Pancreas (tissue), 10 donors: Measurements from ENCODE around the gene RASGRP2. TPM values are rescaled to one million over a fixed set of nuclear protein-coding genes. Genes with fewer than 3 reads are reported as not detected.
A peak's percentile ranks its signal among the peaks of the same experiment; 100 is the strongest.

ENCODE experiments used
- ATAC-seq, 4 donors: fragments of 200-7000 bp; cut with Tn5 transposase; one replicate each; pipeline versions ENCODE4 v1.8.0 to v1.9.1; 2020; ENCODE audit warnings: mild to moderate bottlenecking in 4 of 4, moderate library complexity in 4 of 4
- DNase-seq, 6 donors: peaks; one replicate each; pipeline ENCODE4 v3.0.0-alpha.2; 2020
- FAIRE-seq: peaks from 2 replicates; lab custom pipeline; 2012; peaks lifted over from hg19 to GRCh38; lab: Jason Lieb, UNC
- H3K27ac ChIP-seq, 4 donors: fragments of 200-600 bp; sonication (generic); 1 replicate in 3 of 4; 2 replicates in 1 of 4; pipeline versions ENCODE4 v1.5.0 to v1.8.0; 2020
- H3K27me3 ChIP-seq, 4 donors: fragments of 200-600 bp; one replicate each; pipeline ENCODE4 v1.8.0; 2021
- H3K36me3 ChIP-seq, 3 donors: fragments of 200-600 bp; sonication (generic) in 1 of 3; one replicate each; pipeline versions ENCODE4 v1.5.0 to v1.8.0; 2020 to 2021
- H3K4me1 ChIP-seq, 3 donors: fragments of 200-600 bp; one replicate each; pipeline ENCODE4 v1.8.0; 2021
- H3K4me3 ChIP-seq, 4 donors: fragments of 200-600 bp; sonication (generic) in 2 of 4; one replicate each; pipeline versions ENCODE4 v1.5.0 to v1.8.0; 2020 to 2021
- H3K9me3 ChIP-seq, 4 donors: fragments of 200-600 bp; one replicate each; pipeline ENCODE4 v1.8.0; 2021
- WGBS, 2 donors: extraction: QIAGEN DNeasy Blood & Tissue Kit; methylation state at CpG; one replicate each; pipeline ENCODE4 v1.1.7; 2013; 5-methylcytosine and 5-hydroxymethylcytosine counted together
- intact Hi-C, 3 donors: fragments of 100-400 bp; cut with DNase I; formaldehyde crosslinking; loops; one replicate each; pipeline versions ENCODE4 v1.11.1 to v1.14.2; 2022
- polyA plus RNA-seq, 2 donors: library from polyadenylated mRNA; stranded (reverse); fragments of 200-250 nt; gene quantifications; one replicate each; pipeline ENCODE4 v1.2.3, GENCODE V29; 2013
- total RNA-seq, 6 donors: library from RNA; stranded (reverse); fragmentation: NEBNext Ultra II Directional in 4 of 6; extraction: Animal tissue kit (Norgen Biotek cat#: 25700) in 4 of 6; gene quantifications; one replicate each; pipeline versions ENCODE4 v1.2.1 to v1.2.4, GENCODE V29; 2021 to 2023
- TF ChIP-seq, protein P1 (sequence below), 4 donors: fragments of 200-600 bp; sonication (generic) in 3 of 4; IDR thresholded peaks; one replicate each; pipeline versions ENCODE4 v1.5.0 to v1.8.0; 2021; ENCODE audit warnings: antibody characterized with exemption in 4 of 4
- donor health status: healthy with polysubstance abuse.
- donor health status: DM: no; HTN: no; CAD: no; lungs with moderate emphysema.
- donor health status: DM: no; HTN: no; CAD: no.
- donor health status: control.
- donor health status: control.
- donor health status: Bipolar disorder and iron deficiency.
- donor health status: DM: yes; HTN: yes; CAD: no.
- donor health status: DM: no; HTN: no; CAD: no.
- donor health status: DM: no; HTN: no; CAD: no.
- donor health status: DM: yes; HTN: yes; CAD: no.

The RASGRP2 gene
- total and polyA plus RNA-seq, 8 donors, result 0.91 to 12.4 (median 2.4) TPM

GRCh38 chr11:64776875-64777274 lies 32.9 kb upstream of the RASGRP2 start:
- H3K4me3 ChIP-seq, result peak overlapping the region in 3 of 4 donors; percentile 45 to 99 (median 89)
- DNase-seq, result peak in 1 of 6 donors; percentile 13
- TF ChIP-seq, protein P1, sequence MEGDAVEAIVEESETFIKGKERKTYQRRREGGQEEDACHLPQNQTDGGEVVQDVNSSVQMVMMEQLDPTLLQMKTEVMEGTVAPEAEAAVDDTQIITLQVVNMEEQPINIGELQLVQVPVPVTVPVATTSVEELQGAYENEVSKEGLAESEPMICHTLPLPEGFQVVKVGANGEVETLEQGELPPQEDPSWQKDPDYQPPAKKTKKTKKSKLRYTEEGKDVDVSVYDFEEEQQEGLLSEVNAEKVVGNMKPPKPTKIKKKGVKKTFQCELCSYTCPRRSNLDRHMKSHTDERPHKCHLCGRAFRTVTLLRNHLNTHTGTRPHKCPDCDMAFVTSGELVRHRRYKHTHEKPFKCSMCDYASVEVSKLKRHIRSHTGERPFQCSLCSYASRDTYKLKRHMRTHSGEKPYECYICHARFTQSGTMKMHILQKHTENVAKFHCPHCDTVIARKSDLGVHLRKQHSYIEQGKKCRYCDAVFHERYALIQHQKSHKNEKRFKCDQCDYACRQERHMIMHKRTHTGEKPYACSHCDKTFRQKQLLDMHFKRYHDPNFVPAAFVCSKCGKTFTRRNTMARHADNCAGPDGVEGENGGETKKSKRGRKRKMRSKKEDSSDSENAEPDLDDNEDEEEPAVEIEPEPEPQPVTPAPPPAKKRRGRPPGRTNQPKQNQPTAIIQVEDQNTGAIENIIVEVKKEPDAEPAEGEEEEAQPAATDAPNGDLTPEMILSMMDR (IDR thresholded peaks at IDR 0.05), result no peak
- 10 to 11% methylated on average over 3 of the region's 3 CpGs for WGBS, 2 donors
- ATAC-seq, result no peak
- H3K4me1 ChIP-seq, result peaks cover 0 to 40% (median 27%) of the 10 kb centered on the region in 3 donors
- peak overlapping the region in 1 of 4 donors; percentile 20 for H3K27ac ChIP-seq
- no peak for FAIRE-seq
- intact Hi-C loops, result no loop called here
- H3K27me3 ChIP-seq, result no peaks in the 10 kb centered on the region
- peaks cover 3 to 48% (median 33%) of the 10 kb centered on the region in 3 donors for H3K36me3 ChIP-seq
- no peaks in the 10 kb centered on the region for H3K9me3 ChIP-seq

DNA sequence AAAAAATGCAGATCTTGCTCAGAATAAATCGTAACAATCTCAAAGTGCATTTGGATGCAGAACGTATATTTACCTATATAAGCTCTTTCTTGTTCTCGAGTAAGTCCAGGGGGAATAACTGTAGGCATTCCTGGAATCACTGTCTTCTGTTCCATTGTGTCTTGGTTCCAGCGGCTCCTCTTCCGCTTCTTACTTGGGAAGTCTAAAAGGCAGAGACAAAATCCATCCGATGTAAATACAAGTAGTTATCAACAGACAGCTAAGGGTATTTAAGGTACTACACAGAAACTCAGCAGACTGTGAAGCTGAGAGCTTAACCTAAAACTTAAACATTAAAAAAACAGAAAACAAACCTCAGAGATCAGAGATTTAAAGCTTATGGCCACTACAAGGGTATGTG lies 32.5 kb upstream of the RASGRP2 start:
- DNase-seq, result no peak
- no peak for FAIRE-seq
- no peaks in the 10 kb centered on the region for H3K27me3 ChIP-seq
- 34 to 47% methylated on average over 6 of the region's 6 CpGs for WGBS, 2 donors
- peak overlapping the region in 3 of 4 donors; percentile 45 to 99 (median 89) for H3K4me3 ChIP-seq
- intact Hi-C loops, result no loop called here
- peaks cover 0 to 40% (median 27%) of the 10 kb centered on the region in 3 donors for H3K4me1 ChIP-seq
- no peaks in the 10 kb centered on the region for H3K9me3 ChIP-seq
- TF ChIP-seq, protein P1 (IDR thresholded peaks at IDR 0.05), result no peak
- H3K36me3 ChIP-seq, result peaks cover 3 to 52% (median 35%) of the 10 kb centered on the region in 3 donors
- no peak for ATAC-seq
- no peak overlapping the region for H3K27ac ChIP-seq

DNA sequence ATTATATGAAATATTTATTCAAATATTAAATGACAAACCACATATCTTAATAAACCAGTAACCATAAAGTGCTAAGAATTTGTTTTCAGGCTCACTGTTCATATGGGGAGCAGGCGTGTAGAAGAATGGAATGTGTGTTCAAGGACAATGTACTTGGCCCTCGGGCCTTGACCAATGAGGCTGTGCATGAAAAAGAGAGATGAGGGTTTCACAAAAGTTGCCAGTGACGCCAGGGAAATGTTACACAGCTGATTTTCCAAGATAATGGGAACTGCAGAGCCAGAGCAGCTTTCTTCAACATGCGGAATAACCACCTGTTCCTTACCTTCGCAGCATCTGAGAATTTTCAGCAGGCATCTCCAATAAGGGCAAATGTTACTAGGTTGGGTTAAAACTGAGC lies 30.2 kb upstream of the RASGRP2 start:
- ATAC-seq, result no peak
- H3K4me1 ChIP-seq, result peaks cover 0 to 40% (median 21%) of the 10 kb centered on the region in 3 donors
- H3K27me3 ChIP-seq, result no peaks in the 10 kb centered on the region
- no peak for FAIRE-seq
- intact Hi-C loops, result no loop called here
- no peak overlapping the region for H3K4me3 ChIP-seq
- no peak overlapping the region for H3K27ac ChIP-seq
- peaks cover 8 to 75% (median 54%) of the 10 kb centered on the region in 3 donors for H3K36me3 ChIP-seq
- DNase-seq, result no peak
- H3K9me3 ChIP-seq, result no peaks in the 10 kb centered on the region
- 43 to 46% methylated on average over 5 of the region's 5 CpGs for WGBS, 2 donors
- TF ChIP-seq, protein P1 (IDR thresholded peaks at IDR 0.05), result no peak

- TF ChIP-seq, protein P1 (IDR thresholded peaks at IDR 0.05), result no peak
- DNase-seq (no peak), FAIRE-seq (no peak), ATAC-seq (no peak)
- Histone ChIP-seq H3K27me3 (no peaks in the 10 kb centered on the region), H3K9me3 (no peaks in the 10 kb centered on the region), H3K4me3 (no peak overlapping the region), H3K27ac (peak overlapping the region in 2 of 4 donors; percentile 3 to 24), H3K4me1 (peaks cover 0 to 40% (median 21%) of the 10 kb centered on the region in 3 donors), H3K36me3 (peaks cover 13 to 92% (median 71%) of the 10 kb centered on the region in 3 donors)
- intact Hi-C loops, result no loop called here
- 70 to 82% methylated on average over 3 of the region's 3 CpGs for WGBS, 2 donors
Observed at GRCh38 chr11:64772303-64773018, 28.5 kb upstream of the RASGRP2 start.

- H3K27me3 ChIP-seq, result no peaks in the 10 kb centered on the region
- no peak for DNase-seq
- no peak for ATAC-seq
- TF ChIP-seq, protein P1 (IDR thresholded peaks at IDR 0.05), result no peak
- H3K9me3 ChIP-seq, result no peaks in the 10 kb centered on the region
- H3K27ac ChIP-seq, result peak overlapping the region in 1 of 4 donors; percentile 24
- intact Hi-C loops, result no loop called here
- peaks cover 0 to 39% (median 21%) of the 10 kb centered on the region in 3 donors for H3K4me1 ChIP-seq
- H3K36me3 ChIP-seq, result peaks cover 19 to 98% (median 77%) of the 10 kb centered on the region in 3 donors
- no peak overlapping the region for H3K4me3 ChIP-seq
- no peak for FAIRE-seq
- 83 to 88% methylated on average over 2 of the region's 2 CpGs for WGBS, 2 donors
Observed at GRCh38 chr11:64771861-64772260, 27.9 kb upstream of the RASGRP2 start.
